Activated CD4-positive, alpha-beta T cell treated with anti-CD3 and anti-CD28 coated beads, Interleukin-2, Interleukin-6, amounts not matched to agents 100 ng/mL and 50 ng/mL, durations not matched to agents 16 hours and 8 hours (primary cell): Measurements from ENCODE around the gene OR5C1.
A peak's percentile ranks its signal among the peaks of the same experiment; 100 is the strongest.
"Not testable (repeated sequence)": the region's sequence is repeated elsewhere in the genome, so short reads cannot be mapped to it uniquely, and the experiment has no call there.

ENCODE experiments used
- DNase-seq: peaks from one replicate; pipeline ENCODE4 v3.0.0-alpha.2; 2020

Gene OR5C1

GRCh38 chr9:122812736-122813135 is 24.0 kb downstream of the OR5C1 start:
- DNase-seq = no peak

GRCh38 chr9:122814545-122814944 is 25.8 kb downstream of the OR5C1 start:
- DNase-seq = no peak

GRCh38 chr9:122815544-122815943 is 26.8 kb downstream of the OR5C1 start:
- DNase-seq = no peak

- peak; percentile 58 for DNase-seq
Measured at GRCh38 chr9:122816163-122816867, 27.6 kb downstream of the OR5C1 start.

- DNase-seq = no peak
Measured at GRCh38 chr9:122819326-122819725, 30.6 kb downstream of the OR5C1 start.

GRCh38 chr9:122819791-122820489 is 31.2 kb downstream of the OR5C1 start:
- no peak for DNase-seq

- no peak for DNase-seq
Measured at GRCh38 chr9:122820490-122820845, 31.7 kb downstream of the OR5C1 start.

GRCh38 chr9:122821278-122821943 is 32.7 kb downstream of the OR5C1 start:
- no peak for DNase-seq

GRCh38 chr9:122822056-122822455 is 33.3 kb downstream of the OR5C1 start:
- no peak for DNase-seq

GRCh38 chr9:122822938-122823337 is 34.2 kb downstream of the OR5C1 start:
- no peak for DNase-seq

- DNase-seq = no peak
Measured at GRCh38 chr9:122827761-122828093, 39.0 kb downstream of the OR5C1 start.

GRCh38 chr9:122828965-122829284 is 40.2 kb downstream of the OR5C1 start:
- not testable (repeated sequence) for DNase-seq

GRCh38 chr9:122832194-122832593 is 43.5 kb downstream of the OR5C1 start:
- DNase-seq = no peak

GRCh38 chr9:122835313-122835731 is 46.6 kb downstream of the OR5C1 start:
- peak; percentile 38 for DNase-seq

- no peak for DNase-seq
Measured at GRCh38 chr9:122837266-122837850, 48.6 kb downstream of the OR5C1 start.

GRCh38 chr9:122838441-122838840 is 49.7 kb downstream of the OR5C1 start:
- DNase-seq = not testable (repeated sequence)
